ENCODE data around the gene CABCOCO1. TPM values are rescaled to one million over a fixed set of nuclear protein-coding genes. Genes with fewer than 3 reads are reported as not detected.
"Not testable (repeated sequence)": the region's sequence is repeated elsewhere in the genome, so short reads cannot be mapped to it uniquely, and the experiment has no call there.

CABCOCO1 gene
- total and polyA plus RNA-seq, 8 donors, result 0.19 to 2.7 (median 0.31) TPM; not detected in 4

GRCh38 chr10:61719906-61720305, 57.2 kb downstream of the CABCOCO1 start:
- TF ChIP-seq, protein P1, sequence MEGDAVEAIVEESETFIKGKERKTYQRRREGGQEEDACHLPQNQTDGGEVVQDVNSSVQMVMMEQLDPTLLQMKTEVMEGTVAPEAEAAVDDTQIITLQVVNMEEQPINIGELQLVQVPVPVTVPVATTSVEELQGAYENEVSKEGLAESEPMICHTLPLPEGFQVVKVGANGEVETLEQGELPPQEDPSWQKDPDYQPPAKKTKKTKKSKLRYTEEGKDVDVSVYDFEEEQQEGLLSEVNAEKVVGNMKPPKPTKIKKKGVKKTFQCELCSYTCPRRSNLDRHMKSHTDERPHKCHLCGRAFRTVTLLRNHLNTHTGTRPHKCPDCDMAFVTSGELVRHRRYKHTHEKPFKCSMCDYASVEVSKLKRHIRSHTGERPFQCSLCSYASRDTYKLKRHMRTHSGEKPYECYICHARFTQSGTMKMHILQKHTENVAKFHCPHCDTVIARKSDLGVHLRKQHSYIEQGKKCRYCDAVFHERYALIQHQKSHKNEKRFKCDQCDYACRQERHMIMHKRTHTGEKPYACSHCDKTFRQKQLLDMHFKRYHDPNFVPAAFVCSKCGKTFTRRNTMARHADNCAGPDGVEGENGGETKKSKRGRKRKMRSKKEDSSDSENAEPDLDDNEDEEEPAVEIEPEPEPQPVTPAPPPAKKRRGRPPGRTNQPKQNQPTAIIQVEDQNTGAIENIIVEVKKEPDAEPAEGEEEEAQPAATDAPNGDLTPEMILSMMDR (IDR thresholded peaks at IDR 0.05), result no peak
- intact Hi-C loops (cut with DNase I), result no loop called here
- Histone ChIP-seq H3K9me3 (no peaks in the 10 kb centered on the region), H3K4me1 (no peaks in the 10 kb centered on the region), H3K4me3 (no peak overlapping the region), H3K27me3 (no peaks in the 10 kb centered on the region), H3K27ac (no peak overlapping the region), H3K36me3 (no peaks in the 10 kb centered on the region)
- DNase-seq, result no peak
- 61 to 84% methylated on average over 3 of the region's 3 CpGs for WGBS, 2 donors
- ATAC-seq, result no peak
- FAIRE-seq, result no peak

- 75 to 88% methylated on average over 4 of the region's 4 CpGs for WGBS, 2 donors
- no peaks in the 10 kb centered on the region for H3K27me3 ChIP-seq
- FAIRE-seq (no peak), DNase-seq (no peak), ATAC-seq (no peak)
- intact Hi-C loops (cut with DNase I), result no loop called here
- no peaks in the 10 kb centered on the region for H3K36me3 ChIP-seq
- no peaks in the 10 kb centered on the region for H3K4me1 ChIP-seq
- TF ChIP-seq, protein P1 (IDR thresholded peaks at IDR 0.05), result no peak
- H3K4me3 ChIP-seq, result no peak overlapping the region
- H3K9me3 ChIP-seq, result no peaks in the 10 kb centered on the region
- H3K27ac ChIP-seq, result no peak overlapping the region
Measured at GRCh38 chr10:61721431-61721830, 58.7 kb downstream of the CABCOCO1 start.

DNA sequence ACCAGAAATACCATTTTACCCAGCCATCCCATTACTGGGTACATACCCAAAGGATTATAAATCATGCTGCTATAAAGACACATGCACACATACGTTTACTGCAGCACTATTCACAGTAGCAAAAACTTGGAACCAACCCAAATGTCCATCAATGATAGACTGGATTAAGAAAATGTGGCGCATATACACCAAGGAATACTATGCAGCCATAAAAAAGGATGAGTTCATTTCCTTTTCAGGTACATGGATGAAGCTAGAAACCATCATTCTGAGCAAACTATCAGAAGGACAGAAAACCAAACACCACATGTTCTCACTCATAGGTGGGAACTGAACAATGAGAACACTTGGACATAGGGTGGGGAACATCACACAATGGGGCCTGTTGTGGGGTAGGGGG, 62.5 kb downstream of the CABCOCO1 start:
- 74 to 80% methylated on average over 2 of the region's 2 CpGs for WGBS, 2 donors
- H3K9me3 ChIP-seq; DNase-seq; intact Hi-C loops (cut with DNase I); ATAC-seq; FAIRE-seq; H3K4me1 ChIP-seq; H3K4me3 ChIP-seq; H3K36me3 ChIP-seq; H3K27ac ChIP-seq; H3K27me3 ChIP-seq: not testable (repeated sequence)

DNA sequence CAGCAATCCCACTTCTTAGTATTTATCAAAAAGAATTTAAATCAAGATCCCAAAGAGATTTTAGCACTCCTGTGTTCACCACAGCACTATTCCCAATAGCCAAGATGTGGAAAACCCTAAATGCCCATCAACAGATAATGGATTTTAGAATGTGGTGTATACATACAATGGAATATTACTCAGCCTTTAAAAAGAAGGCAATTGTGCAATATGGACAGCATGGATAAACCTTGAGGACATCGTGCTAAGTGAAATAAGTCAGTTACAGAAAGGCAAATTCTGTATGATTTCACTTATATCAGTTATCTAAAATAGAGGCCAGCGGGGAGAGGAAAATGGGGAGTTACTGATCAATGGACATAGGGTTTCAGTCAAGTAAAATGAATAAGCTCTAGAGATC, 66.9 kb downstream of the CABCOCO1 start:
- intact Hi-C loops (cut with DNase I), result no loop called here
- no peak overlapping the region for H3K27ac ChIP-seq
- DNase-seq, result no peak
- no peaks in the 10 kb centered on the region for H3K36me3 ChIP-seq
- 88 to 91% methylated on average over 2 of the region's 2 CpGs for WGBS, 2 donors
- no peaks in the 10 kb centered on the region for H3K4me1 ChIP-seq
- TF ChIP-seq, protein P1 (IDR thresholded peaks at IDR 0.05), result no peak
- H3K27me3 ChIP-seq, result no peaks in the 10 kb centered on the region
- ATAC-seq, result no peak
- no peak for FAIRE-seq
- H3K4me3 ChIP-seq, result no peak overlapping the region
- H3K9me3 ChIP-seq, result no peaks in the 10 kb centered on the region

GRCh38 chr10:61730671-61731070, 67.9 kb downstream of the CABCOCO1 start:
- intact Hi-C loops (cut with DNase I), result no loop called here
- DNase-seq (no peak), ATAC-seq (no peak), FAIRE-seq (no peak)
- TF ChIP-seq, protein P1 (IDR thresholded peaks at IDR 0.05), result no peak
- Histone ChIP-seq H3K27me3 (no peaks in the 10 kb centered on the region), H3K9me3 (no peaks in the 10 kb centered on the region), H3K36me3 (no peaks in the 10 kb centered on the region), H3K27ac (no peak overlapping the region), H3K4me3 (no peak overlapping the region), H3K4me1 (no peaks in the 10 kb centered on the region)
- 44 to 48% methylated on average over 2 of the region's 2 CpGs for WGBS, 2 donors

DNA sequence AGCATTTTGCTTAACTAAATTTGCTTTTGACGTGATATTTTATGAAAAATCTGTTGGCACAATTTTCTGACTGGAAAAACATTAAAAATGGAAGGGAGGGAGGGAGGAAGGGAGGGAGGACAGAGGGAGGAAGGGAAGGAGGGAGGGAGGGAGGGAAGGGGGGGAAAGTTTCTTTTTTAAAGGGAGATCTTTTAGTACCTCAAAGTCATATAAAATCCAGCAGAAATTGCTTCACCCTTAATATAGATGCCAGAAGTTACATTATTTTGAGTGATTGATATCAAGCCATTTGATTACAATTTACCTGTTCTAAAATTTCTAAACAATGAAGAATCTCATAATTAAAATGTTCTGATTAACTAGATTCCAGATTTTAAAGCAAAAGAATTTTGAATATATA, 68.9 kb downstream of the CABCOCO1 start:
- no peaks in the 10 kb centered on the region for H3K4me1 ChIP-seq
- intact Hi-C loops (cut with DNase I), result no loop called here
- no peak overlapping the region for H3K27ac ChIP-seq
- no peaks in the 10 kb centered on the region for H3K27me3 ChIP-seq
- ATAC-seq (no peak), DNase-seq (no peak), FAIRE-seq (no peak)
- TF ChIP-seq, protein P1 (IDR thresholded peaks at IDR 0.05), result no peak
- H3K36me3 ChIP-seq, result no peaks in the 10 kb centered on the region
- H3K9me3 ChIP-seq, result no peaks in the 10 kb centered on the region
- 22 to 32% methylated on average over 1 of the region's 1 CpG for WGBS, 2 donors
- no peak overlapping the region for H3K4me3 ChIP-seq

Measured in pancreas (tissue), 10 donors.